ENCODE results near the gene LGMN. TPM values are rescaled to one million over a fixed set of nuclear protein-coding genes. Genes with fewer than 3 reads are reported as not detected.

Gene LGMN
- total and polyA plus RNA-seq, 2 of the 13 experiments (the other 11 are each of a cell fraction or from before 2014, with no cell fraction given) = 28.9 to 76.4 TPM

DNA sequence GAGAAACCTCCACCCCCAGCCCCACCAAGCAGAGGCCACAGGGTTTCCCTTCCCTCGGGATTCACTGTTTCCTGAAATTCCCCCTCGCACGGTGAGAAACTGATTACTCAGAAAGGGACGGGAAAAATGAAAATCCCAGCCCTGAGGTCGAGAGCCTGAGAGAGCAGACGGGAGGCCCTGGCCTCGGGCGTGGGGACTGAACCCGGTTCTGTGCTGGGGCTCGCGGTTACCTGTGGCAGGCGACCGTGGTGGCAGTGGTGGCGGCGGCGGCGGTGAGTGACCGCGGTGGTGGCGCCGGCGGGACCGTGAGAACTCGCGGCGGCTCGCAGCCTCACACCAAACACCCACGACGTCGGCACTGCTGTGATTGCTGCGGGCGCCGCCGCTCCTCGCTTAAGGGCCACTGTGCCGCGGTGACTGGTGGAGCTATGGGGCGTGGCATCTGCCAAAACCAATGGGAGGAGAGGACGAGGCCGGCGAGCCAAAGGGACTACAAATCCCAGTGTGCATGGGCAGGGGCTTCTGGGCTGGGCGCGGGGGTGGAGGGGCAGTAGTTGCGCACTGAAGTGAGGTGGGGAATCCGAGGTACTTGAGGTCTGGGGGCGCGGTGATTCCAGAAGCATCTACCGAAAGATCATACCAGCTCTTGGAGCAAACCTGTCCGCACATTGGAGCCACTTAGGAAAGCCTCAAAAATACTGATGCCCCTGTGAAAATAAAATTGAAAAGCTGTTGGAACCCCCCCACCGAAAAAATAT, at the start of gene LGMN (continued):
- TF ChIP-seq, protein P1, sequence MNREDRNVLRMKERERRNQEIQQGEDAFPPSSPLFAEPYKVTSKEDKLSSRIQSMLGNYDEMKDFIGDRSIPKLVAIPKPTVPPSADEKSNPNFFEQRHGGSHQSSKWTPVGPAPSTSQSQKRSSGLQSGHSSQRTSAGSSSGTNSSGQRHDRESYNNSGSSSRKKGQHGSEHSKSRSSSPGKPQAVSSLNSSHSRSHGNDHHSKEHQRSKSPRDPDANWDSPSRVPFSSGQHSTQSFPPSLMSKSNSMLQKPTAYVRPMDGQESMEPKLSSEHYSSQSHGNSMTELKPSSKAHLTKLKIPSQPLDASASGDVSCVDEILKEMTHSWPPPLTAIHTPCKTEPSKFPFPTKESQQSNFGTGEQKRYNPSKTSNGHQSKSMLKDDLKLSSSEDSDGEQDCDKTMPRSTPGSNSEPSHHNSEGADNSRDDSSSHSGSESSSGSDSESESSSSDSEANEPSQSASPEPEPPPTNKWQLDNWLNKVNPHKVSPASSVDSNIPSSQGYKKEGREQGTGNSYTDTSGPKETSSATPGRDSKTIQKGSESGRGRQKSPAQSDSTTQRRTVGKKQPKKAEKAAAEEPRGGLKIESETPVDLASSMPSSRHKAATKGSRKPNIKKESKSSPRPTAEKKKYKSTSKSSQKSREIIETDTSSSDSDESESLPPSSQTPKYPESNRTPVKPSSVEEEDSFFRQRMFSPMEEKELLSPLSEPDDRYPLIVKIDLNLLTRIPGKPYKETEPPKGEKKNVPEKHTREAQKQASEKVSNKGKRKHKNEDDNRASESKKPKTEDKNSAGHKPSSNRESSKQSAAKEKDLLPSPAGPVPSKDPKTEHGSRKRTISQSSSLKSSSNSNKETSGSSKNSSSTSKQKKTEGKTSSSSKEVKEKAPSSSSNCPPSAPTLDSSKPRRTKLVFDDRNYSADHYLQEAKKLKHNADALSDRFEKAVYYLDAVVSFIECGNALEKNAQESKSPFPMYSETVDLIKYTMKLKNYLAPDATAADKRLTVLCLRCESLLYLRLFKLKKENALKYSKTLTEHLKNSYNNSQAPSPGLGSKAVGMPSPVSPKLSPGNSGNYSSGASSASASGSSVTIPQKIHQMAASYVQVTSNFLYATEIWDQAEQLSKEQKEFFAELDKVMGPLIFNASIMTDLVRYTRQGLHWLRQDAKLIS (CRISPR knock-in tag; IDR thresholded peaks at IDR 0.05) = no peak
- TF ChIP-seq KDM5A (IDR thresholded peaks at IDR 0.05; ENCODE audit: borderline replicate concordance, low read length) (no peak; the same call in 1 of the 2 replicates), FOXA1 (IDR thresholded peaks at IDR 0.05) (no peak), FOXA1 (CRISPR knock-in tag; IDR thresholded peaks at IDR 0.05) (no peak), ZFP41 (CRISPR knock-in tag; IDR thresholded peaks at IDR 0.05; ENCODE audit: borderline replicate concordance) (0 out of 2 replicates have a peak, but pooled peaks have one; percentile 42), ZNF205 (CRISPR knock-in tag; IDR thresholded peaks at IDR 0.05) (0 out of 2 replicates have a peak, but pooled peaks have one; percentile 62), HDAC6 (IDR thresholded peaks at IDR 0.05; ENCODE audit: low read depth, low read length) (no peak), EZH2 (conservative IDR thresholded peaks at IDR 0.05; ENCODE audit: low read depth, low read length) (no peak), MBNL3 (CRISPR knock-in tag; conservative IDR thresholded peaks at IDR 0.05) (no peak), ZNF230 (CRISPR knock-in tag; IDR thresholded peaks at IDR 0.05) (peak; percentile 93), ZMYM3 (CRISPR knock-in tag; IDR thresholded peaks at IDR 0.05) (peak; percentile 37; the same call in 1 of the 2 replicates), AKAP8 (CRISPR knock-in tag; IDR thresholded peaks at IDR 0.05) (0 out of 2 replicates have a peak, but pooled peaks have one; percentile 81), ZNF567 (CRISPR knock-in tag; IDR thresholded peaks at IDR 0.05; ENCODE audit: borderline replicate concordance) (no peak), PTBP1 (IDR thresholded peaks at IDR 0.05; ENCODE audit: low read depth, low read length, poor library complexity, severe bottlenecking) (no peak), ZFX (CRISPR knock-in tag; IDR thresholded peaks at IDR 0.05; ENCODE audit: low read depth) (peak; percentile 88), SPEN (CRISPR knock-in tag; IDR thresholded peaks at IDR 0.05; ENCODE audit: low read depth) (peak; percentile 86), ZNF547 (CRISPR knock-in tag; IDR thresholded peaks at IDR 0.05) (peak; percentile 82), RFXANK (CRISPR knock-in tag; IDR thresholded peaks at IDR 0.05) (no peak; the same call in 1 of the 2 replicates), ZBTB3 (CRISPR knock-in tag; IDR thresholded peaks at IDR 0.05; ENCODE audit: borderline replicate concordance, low read depth) (peak; percentile 57; the same call in 1 of the 2 replicates), DNMT3B (CRISPR knock-in tag; conservative IDR thresholded peaks at IDR 0.05) (no peak)
- TF ChIP-seq, protein P2, sequence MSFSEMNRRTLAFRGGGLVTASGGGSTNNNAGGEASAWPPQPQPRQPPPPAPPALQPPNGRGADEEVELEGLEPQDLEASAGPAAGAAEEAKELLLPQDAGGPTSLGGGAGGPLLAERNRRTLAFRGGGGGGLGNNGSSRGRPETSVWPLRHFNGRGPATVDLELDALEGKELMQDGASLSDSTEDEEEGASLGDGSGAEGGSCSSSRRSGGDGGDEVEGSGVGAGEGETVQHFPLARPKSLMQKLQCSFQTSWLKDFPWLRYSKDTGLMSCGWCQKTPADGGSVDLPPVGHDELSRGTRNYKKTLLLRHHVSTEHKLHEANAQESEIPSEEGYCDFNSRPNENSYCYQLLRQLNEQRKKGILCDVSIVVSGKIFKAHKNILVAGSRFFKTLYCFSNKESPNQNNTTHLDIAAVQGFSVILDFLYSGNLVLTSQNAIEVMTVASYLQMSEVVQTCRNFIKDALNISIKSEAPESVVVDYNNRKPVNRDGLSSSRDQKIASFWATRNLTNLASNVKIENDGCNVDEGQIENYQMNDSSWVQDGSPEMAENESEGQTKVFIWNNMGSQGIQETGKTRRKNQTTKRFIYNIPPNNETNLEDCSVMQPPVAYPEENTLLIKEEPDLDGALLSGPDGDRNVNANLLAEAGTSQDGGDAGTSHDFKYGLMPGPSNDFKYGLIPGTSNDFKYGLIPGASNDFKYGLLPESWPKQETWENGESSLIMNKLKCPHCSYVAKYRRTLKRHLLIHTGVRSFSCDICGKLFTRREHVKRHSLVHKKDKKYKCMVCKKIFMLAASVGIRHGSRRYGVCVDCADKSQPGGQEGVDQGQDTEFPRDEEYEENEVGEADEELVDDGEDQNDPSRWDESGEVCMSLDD (CRISPR knock-in tag; IDR thresholded peaks at IDR 0.05; ENCODE audit: borderline replicate concordance) = no peak
- TF ChIP-seq, protein P3, sequence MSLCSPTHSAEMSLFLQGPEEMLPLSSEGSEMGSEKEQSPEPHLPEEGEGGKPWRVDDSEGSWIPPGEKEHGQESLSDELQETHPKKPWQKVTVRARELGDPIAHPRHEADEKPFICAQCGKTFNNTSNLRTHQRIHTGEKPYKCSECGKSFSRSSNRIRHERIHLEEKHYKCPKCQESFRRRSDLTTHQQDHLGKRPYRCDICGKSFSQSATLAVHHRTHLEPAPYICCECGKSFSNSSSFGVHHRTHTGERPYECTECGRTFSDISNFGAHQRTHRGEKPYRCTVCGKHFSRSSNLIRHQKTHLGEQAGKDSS (CRISPR knock-in tag; IDR thresholded peaks at IDR 0.05; ENCODE audit: borderline replicate concordance, low read depth) = peak; percentile 88; the same call in 1 of the 2 replicates
